Hepatocyte (in vitro differentiated cells): ENCODE data around the gene STXBP6.
A peak's percentile ranks its signal among the peaks of the same experiment; 100 is the strongest.

Experiments used
- EZH2 ChIP-seq: fragments of 200-600 bp; sonication (generic); IDR thresholded peaks from 2 replicates; pipeline ENCODE4 v1.6.1; 2016; ENCODE audit warnings: antibody characterized with exemption, mild to moderate bottlenecking, borderline replicate concordance
- EZH2phosphoT487 ChIP-seq: fragments of 200-600 bp; sonication (generic); IDR thresholded peaks from one replicate; pipeline ENCODE4 v1.6.1; 2018; ENCODE audit warnings: antibody characterized with exemption, mild to moderate bottlenecking, low read depth, moderate library complexity; ENCODE audit not compliant: unreplicated experiment, severe bottlenecking
- TF ChIP-seq, protein P1 (sequence below): fragments of 200-600 bp; sonication (generic); IDR thresholded peaks from 2 replicates; pipeline ENCODE4 v1.5.1; 2016; ENCODE audit warnings: antibody characterized with exemption, mild to moderate bottlenecking; ENCODE audit not compliant: poor library complexity

DNA sequence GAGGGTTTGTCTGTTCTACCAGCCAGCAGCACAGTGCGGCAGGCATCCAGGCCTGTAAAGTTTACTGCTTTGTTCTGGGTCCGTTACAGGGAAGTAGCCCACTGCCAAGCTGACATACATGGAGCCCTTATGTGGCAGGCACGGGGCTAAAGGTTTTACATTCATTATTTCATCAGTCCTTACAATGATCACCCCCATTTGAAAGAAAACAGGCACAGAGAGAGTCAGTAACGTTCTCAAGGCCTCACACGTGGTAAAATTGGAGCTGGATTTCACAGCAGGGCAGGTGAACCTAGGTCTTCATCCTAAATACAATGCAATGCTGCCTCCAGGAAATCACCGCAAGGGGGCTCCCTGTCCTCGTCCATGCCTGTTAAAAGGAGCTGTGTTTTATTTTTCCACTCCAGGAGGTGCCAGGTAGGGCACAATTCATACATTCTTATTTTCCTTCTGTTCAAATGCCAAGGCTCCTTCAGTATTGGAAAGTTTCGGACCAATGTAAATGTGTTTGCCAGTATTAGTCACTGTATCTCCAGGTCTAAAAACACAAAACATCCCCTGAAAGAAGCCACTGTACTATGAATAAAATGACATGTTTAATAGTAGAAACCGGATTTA is 243.8 kb downstream of the STXBP6 start:
- TF ChIP-seq, protein P1, sequence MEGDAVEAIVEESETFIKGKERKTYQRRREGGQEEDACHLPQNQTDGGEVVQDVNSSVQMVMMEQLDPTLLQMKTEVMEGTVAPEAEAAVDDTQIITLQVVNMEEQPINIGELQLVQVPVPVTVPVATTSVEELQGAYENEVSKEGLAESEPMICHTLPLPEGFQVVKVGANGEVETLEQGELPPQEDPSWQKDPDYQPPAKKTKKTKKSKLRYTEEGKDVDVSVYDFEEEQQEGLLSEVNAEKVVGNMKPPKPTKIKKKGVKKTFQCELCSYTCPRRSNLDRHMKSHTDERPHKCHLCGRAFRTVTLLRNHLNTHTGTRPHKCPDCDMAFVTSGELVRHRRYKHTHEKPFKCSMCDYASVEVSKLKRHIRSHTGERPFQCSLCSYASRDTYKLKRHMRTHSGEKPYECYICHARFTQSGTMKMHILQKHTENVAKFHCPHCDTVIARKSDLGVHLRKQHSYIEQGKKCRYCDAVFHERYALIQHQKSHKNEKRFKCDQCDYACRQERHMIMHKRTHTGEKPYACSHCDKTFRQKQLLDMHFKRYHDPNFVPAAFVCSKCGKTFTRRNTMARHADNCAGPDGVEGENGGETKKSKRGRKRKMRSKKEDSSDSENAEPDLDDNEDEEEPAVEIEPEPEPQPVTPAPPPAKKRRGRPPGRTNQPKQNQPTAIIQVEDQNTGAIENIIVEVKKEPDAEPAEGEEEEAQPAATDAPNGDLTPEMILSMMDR: peak; percentile 91
- no peak for TF ChIP-seq EZH2phosphoT487
- TF ChIP-seq EZH2: no peak
